OCI-LY7 (cell line): ENCODE results near the gene DDX10. TPM values are rescaled to one million over a fixed set of nuclear protein-coding genes. Genes with fewer than 3 reads are reported as not detected.

Experiments
- BruUV-seq: library from RNA; stranded (reverse); fragments of 400-500 nt; replicated peaks from 2 replicates; lab custom pipeline; 2021; lab: Mats Ljungman, UMichigan
- CTCF ChIA-PET: fragments of 300-600 bp; sonication (Branson Sonifier 250); formaldehyde crosslinking; loops from one replicate; lab custom pipeline; 2022; ENCODE audit warnings: antibody characterized with exemption; ENCODE audit not compliant: unreplicated experiment; lab: Charles Lee
- POLR2A ChIA-PET: fragments of 300-600 bp; sonication (Branson Sonifier 250); formaldehyde crosslinking; loops from one replicate; lab custom pipeline; 2022; ENCODE audit warnings: antibody characterized with exemption; lab: Charles Lee
- DNase-seq: peaks from one replicate; pipeline ENCODE4 v3.0.0-alpha.2; 2015; ENCODE audit warnings: low spot score
- H2AFZ ChIP-seq: fragments of 200-600 bp; sonication (generic), shearing (Covaris generic); 2 replicates; pipeline ENCODE4 v1.6.1; 2014; ENCODE audit warnings: mild to moderate bottlenecking, antibody characterized with exemption, low read length, moderate library complexity
- H3K27ac ChIP-seq: fragments of 200-600 bp; sonication (generic); 2 replicates; pipeline ENCODE4 v1.5.1; 2014; ENCODE audit warnings: mixed run types, low read depth, mild to moderate bottlenecking, moderate library complexity, low read length, inconsistent platforms; ENCODE audit not compliant: poor library complexity, severe bottlenecking
- H3K36me3 ChIP-seq: fragments of 200-600 bp; sonication (generic); 2 replicates; pipeline ENCODE4 v1.6.1; 2014; ENCODE audit warnings: mild to moderate bottlenecking, antibody characterized with exemption, low read length, moderate library complexity, mixed read lengths; ENCODE audit not compliant: insufficient read depth
- H3K4me1 ChIP-seq: fragments of 200-600 bp; sonication (generic); 2 replicates; pipeline ENCODE4 v1.5.1; 2014; ENCODE audit warnings: mild to moderate bottlenecking, low read length; ENCODE audit not compliant: insufficient read depth, poor library complexity, severe bottlenecking
- H3K4me2 ChIP-seq: fragments of 200-600 bp; sonication (generic); 2 replicates; pipeline ENCODE4 v1.6.1; 2014; ENCODE audit warnings: mild to moderate bottlenecking, low read length
- H3K4me3 ChIP-seq: fragments of 200-600 bp; sonication (generic); 2 replicates; pipeline ENCODE4 v1.5.1; 2014; ENCODE audit warnings: mild to moderate bottlenecking, low read depth, low read length; ENCODE audit not compliant: poor library complexity, severe bottlenecking
- H3K79me2 ChIP-seq: fragments of 200-600 bp; sonication (generic); 2 replicates; pipeline ENCODE4 v1.6.1; 2016; ENCODE audit warnings: low read depth, mild to moderate bottlenecking, low read length, moderate library complexity, mixed read lengths; ENCODE audit not compliant: insufficient read depth
- H3K9me2 ChIP-seq: fragments of 200-600 bp; sonication (generic); 2 replicates; pipeline ENCODE4 v1.6.1; 2016; ENCODE audit warnings: mild to moderate bottlenecking, low read length, mixed read lengths; ENCODE audit not compliant: insufficient read depth
- H3K9me3 ChIP-seq: fragments of 200-600 bp; sonication (generic); 2 replicates; pipeline ENCODE4 v1.6.1; 2014; ENCODE audit warnings: mild to moderate bottlenecking, mixed run types, low read length, mixed read lengths
- H4K20me1 ChIP-seq: fragments of 200-600 bp; sonication (generic); 2 replicates; pipeline ENCODE4 v1.6.1; 2014; ENCODE audit warnings: mild to moderate bottlenecking, antibody characterized with exemption, low read length, moderate library complexity, mixed read lengths; ENCODE audit not compliant: insufficient read depth
- EZH2phosphoT487 ChIP-seq: fragments of 200-600 bp; sonication (generic); IDR thresholded peaks from 2 replicates; pipeline ENCODE4 v1.6.1; 2018; ENCODE audit warnings: low read depth, borderline replicate concordance, mild to moderate bottlenecking, mixed run types, antibody characterized with exemption, low read length, moderate library complexity, mixed read lengths
- intact Hi-C: fragments of 100-400 bp; cut with micrococcal nuclease; formaldehyde crosslinking; loops from one replicate; pipeline ENCODE4 v1.10.0; 2022; ENCODE audit not compliant: unreplicated experiment
- total RNA-seq, 2 experiments: library from RNA; depleted of rRNA in 1 of 2; stranded (reverse); fragments of >200 nt in 1 of 2; shearing (Covaris generic) in 1 of 2; gene quantifications; 2 replicates each; pipeline ENCODE4 v1.2.3, GENCODE V29; 2014 to 2022
- TF ChIP-seq, protein P1 (sequence below): fragments of 200-600 bp; sonication (generic); conservative IDR thresholded peaks from 2 replicates; pipeline ENCODE4 v1.5.1; 2014; ENCODE audit warnings: mild to moderate bottlenecking, antibody characterized with exemption, low read length, moderate library complexity, mixed read lengths

Gene DDX10
- total RNA-seq, 2 experiments from 2014 or later = 46.5 to 48.7 TPM

DNA sequence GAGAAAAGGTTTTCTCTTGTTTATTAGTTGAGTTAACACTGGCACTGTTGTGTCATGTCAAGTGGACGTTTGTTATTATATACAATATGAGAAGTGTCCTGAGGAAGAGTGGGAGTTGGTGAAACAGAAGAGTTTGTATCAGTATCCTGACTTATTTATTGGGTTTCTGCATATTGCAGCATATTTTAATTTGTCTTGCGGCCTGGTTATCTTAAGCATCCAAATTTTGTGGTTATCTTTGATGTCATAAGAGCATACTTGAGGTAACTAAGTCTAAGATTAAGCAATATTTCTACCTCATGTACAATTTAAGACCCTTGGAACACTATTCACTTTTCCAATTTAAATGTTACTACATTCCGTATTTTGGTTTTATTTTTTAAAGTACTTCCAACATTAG lies 103.5 kb downstream of the DDX10 start:
- ChIA-PET POLR2A (no interaction called here), CTCF (no interaction called here)
- BruUV-seq = no TSS peak

DNA sequence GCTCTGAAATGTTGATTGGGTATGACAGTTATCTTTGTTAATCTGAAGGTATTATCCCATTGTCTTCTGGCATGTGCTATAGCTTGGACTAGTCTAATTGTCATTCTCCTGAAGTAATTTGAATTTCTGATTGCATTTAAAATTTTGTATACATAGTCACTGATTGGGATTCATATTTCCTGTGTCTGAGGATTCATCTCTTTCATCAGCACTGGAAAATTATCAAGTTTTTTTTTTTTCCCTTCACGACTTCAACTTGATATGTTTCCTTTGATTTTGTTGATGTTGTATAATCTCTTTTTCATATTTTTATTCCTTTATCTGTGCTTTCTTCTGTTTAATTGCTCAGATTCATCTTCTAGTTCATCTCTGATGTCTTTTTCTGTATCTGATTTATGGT lies 104.1 kb downstream of the DDX10 start:
- intact Hi-C loops = no loop called here
- Histone ChIP-seq H3K36me3 (0 out of 2 replicates have a peak, but pooled peaks cover 6% of the 10 kb centered on the region), H3K4me3 (no peak overlapping the region), H3K79me2 (no peaks in the 10 kb centered on the region; the same call in 1 of the 2 replicates), H3K4me1 (no peaks in the 10 kb centered on the region), H3K4me2 (no peak overlapping the region), H3K9me3 (0 out of 2 replicates have a peak, but pooled peaks cover 4% of the 10 kb centered on the region), H4K20me1 (0 out of 2 replicates have a peak, but pooled peaks cover under 1% of the 10 kb centered on the region), H3K9me2 (no peaks in the 10 kb centered on the region), H2AFZ (no peak overlapping the region), H3K27ac (no peak overlapping the region)
- no TSS peak for BruUV-seq
- DNase-seq = no peak
- CTCF ChIA-PET = no interaction called here
- TF ChIP-seq, protein P1, sequence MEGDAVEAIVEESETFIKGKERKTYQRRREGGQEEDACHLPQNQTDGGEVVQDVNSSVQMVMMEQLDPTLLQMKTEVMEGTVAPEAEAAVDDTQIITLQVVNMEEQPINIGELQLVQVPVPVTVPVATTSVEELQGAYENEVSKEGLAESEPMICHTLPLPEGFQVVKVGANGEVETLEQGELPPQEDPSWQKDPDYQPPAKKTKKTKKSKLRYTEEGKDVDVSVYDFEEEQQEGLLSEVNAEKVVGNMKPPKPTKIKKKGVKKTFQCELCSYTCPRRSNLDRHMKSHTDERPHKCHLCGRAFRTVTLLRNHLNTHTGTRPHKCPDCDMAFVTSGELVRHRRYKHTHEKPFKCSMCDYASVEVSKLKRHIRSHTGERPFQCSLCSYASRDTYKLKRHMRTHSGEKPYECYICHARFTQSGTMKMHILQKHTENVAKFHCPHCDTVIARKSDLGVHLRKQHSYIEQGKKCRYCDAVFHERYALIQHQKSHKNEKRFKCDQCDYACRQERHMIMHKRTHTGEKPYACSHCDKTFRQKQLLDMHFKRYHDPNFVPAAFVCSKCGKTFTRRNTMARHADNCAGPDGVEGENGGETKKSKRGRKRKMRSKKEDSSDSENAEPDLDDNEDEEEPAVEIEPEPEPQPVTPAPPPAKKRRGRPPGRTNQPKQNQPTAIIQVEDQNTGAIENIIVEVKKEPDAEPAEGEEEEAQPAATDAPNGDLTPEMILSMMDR = no peak
- TF ChIP-seq EZH2phosphoT487 = no peak
- POLR2A ChIA-PET = no interaction called here

More for the DNA sequence above, 103.5 kb downstream of the DDX10 start:
- no peaks in the 10 kb centered on the region for H3K4me1 ChIP-seq
- no peaks in the 10 kb centered on the region; the same call in 1 of the 2 replicates for H3K79me2 ChIP-seq
- H3K4me2 ChIP-seq = no peak overlapping the region
- no peak for DNase-seq
- H3K4me3 ChIP-seq = no peak overlapping the region
- H2AFZ ChIP-seq = no peak overlapping the region
- H3K36me3 ChIP-seq = 0 out of 2 replicates have a peak, but pooled peaks cover 6% of the 10 kb centered on the region
- no peaks in the 10 kb centered on the region for H3K9me2 ChIP-seq
- H4K20me1 ChIP-seq = peaks cover 4% of the 10 kb centered on the region; the same call in 1 of the 2 replicates
- intact Hi-C loops = no loop called here
- H3K9me3 ChIP-seq = 0 out of 2 replicates have a peak, but pooled peaks cover 4% of the 10 kb centered on the region
- no peak overlapping the region for H3K27ac ChIP-seq
- TF ChIP-seq, protein P1 = no peak
- TF ChIP-seq EZH2phosphoT487 = no peak

DNA sequence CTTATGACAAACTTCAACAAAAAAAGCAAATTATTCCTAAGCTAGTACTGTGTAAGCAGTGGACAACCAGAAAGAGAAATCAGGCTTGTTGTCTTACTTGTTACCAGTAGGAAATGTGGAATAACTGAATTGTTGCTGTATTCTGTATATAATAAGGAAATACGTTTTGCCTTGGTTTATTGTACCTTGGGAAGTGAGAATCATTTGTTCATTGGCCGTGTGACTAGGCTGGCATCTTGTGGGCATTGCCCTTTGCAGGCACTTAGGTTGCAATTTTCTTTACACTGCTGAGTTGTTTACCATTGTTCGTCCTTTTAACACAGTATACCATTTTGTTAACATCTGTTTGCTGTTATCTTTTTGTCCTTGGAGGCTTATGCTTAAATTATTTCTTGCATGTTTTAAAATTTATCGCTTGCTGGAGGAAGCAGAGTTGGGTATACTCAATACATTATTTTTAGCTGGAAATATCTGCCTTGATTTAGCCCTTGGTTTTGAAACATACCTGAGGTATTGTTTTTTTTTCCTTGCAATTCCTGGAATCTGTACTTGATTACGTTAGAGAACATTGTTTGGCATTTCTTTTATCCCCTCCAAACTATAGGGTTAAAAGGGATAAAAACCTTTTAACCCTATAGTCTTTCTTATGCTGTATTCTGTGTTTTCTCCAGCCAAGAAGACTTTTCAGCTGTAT lies 109.3 kb downstream of the DDX10 start:
- CTCF ChIA-PET = no interaction called here
- POLR2A ChIA-PET = interaction anchor here (0.7 to 0.8 kb wide), 3 partner anchors 9 to 19 kb away, joined by 3 to 4 read pairs (median 3); no protein-coding TSS in a partner anchor

More for the DNA sequence above, 109.3 kb downstream of the DDX10 start:
- intact Hi-C loops = no loop called here
- no peak for DNase-seq
- no TSS peak for BruUV-seq
- no peaks in the 10 kb centered on the region for H3K4me1 ChIP-seq
- no peak overlapping the region for H2AFZ ChIP-seq
- no peaks in the 10 kb centered on the region; the same call in 1 of the 2 replicates for H3K9me3 ChIP-seq
- H4K20me1 ChIP-seq = no peaks in the 10 kb centered on the region
- no peaks in the 10 kb centered on the region; the same call in 1 of the 2 replicates for H3K79me2 ChIP-seq
- no peaks in the 10 kb centered on the region for H3K36me3 ChIP-seq
- no peak overlapping the region for H3K27ac ChIP-seq
- no peak overlapping the region for H3K4me3 ChIP-seq
- no peak for TF ChIP-seq EZH2phosphoT487
- TF ChIP-seq, protein P1 = no peak
- H3K9me2 ChIP-seq = no peaks in the 10 kb centered on the region
- no peak overlapping the region for H3K4me2 ChIP-seq
